ENCODE data around the gene BTC.

The BTC gene

DNA sequence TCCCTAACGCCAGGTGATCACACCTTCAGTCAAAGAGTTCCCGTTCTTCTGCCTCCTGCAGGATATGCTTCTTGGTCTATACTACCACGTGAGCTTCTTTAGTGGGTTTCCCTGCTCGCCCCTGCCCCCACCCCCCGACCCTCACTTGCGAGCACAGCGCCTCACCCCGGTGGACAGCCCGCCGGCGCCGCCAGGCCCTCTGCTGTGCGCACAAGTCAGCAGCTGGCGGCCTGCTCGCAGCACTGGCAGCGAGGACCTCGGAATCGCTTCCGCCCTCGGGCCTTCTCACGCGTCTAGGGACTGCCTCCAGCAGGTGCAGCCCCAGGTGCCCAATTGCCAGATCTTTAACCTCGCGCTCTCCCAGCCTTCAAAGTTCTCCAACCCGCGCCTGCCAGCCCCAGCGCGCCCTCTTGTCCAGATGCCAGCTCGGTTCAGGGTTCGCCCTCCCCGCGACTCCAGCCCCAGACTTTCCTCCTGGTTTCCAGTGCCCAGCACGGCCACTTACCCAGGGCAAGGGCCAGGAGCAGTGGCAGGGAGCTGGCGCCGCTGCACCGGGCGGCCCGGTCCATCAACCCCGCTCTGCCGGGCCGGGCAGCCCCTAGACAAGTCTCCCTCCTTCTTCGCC is 454 bp downstream of the BTC start:
- no peaks in the 10 kb centered on the region for H3K9me3 ChIP-seq (ENCODE audit: control insufficient read depth, low read length)
- H3K4me1 ChIP-seq (ENCODE audit: control insufficient read depth, insufficient read depth, low read length) = peaks cover 10% of the 10 kb centered on the region
- H3K9ac ChIP-seq (ENCODE audit: low read length) = peak overlapping the region; percentile 95
- no peaks in the 10 kb centered on the region for H3K27me3 ChIP-seq (ENCODE audit: control insufficient read depth, insufficient read depth, low read length)
- no peaks in the 10 kb centered on the region for H3K36me3 ChIP-seq (ENCODE audit: control insufficient read depth, insufficient read depth, low read length)
- peak overlapping the region; percentile 53 for H3K4me3 ChIP-seq (ENCODE audit: low read length)

DNA sequence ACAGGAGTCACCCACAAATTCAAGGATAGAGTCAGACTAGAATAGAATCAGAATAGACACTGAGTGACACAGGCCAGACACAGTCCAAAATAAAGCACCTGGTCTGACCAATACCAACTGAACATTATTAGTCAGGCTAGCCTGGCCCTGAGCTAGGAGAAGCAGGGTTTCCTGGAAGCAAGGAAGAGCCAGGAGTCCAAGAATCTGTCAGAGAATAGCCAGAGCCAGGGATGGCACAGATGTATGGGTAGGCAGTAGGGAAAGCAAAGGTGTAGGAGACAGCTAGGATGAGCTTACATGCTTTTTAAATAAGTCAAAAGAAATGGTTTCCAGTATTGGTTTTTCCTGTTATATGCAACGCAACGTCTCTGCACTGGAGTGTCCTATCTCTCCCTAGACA is 3.7 kb downstream of the BTC start:
- Histone ChIP-seq H3K9me3 (ENCODE audit: control insufficient read depth, low read length) (no peaks in the 10 kb centered on the region), H3K4me3 (ENCODE audit: low read length) (no peak overlapping the region), H3K36me3 (ENCODE audit: control insufficient read depth, insufficient read depth, low read length) (no peaks in the 10 kb centered on the region), H3K9ac (ENCODE audit: low read length) (no peak overlapping the region), H3K27me3 (ENCODE audit: control insufficient read depth, insufficient read depth, low read length) (no peaks in the 10 kb centered on the region), H3K4me1 (ENCODE audit: control insufficient read depth, insufficient read depth, low read length) (peaks cover 10% of the 10 kb centered on the region)

DNA sequence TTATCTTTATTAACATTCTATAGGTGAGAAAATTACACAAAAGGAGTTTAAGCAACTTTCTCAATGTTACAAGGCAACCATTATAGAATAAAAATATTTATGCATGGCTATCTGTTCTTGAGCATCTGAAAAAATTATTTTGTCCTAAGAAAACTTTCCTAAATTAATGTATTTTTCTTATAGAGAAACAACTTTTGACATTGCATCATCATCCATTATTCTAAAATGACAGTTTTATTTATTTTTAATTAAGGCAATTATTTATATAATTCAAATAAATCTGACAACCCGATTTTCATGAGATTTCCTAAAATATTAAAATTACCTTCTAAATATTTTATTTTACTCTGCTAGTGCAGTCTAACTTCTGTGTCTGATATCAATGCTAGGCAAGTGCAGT is 4.8 kb downstream of the BTC start:
- Histone ChIP-seq H3K4me1 (ENCODE audit: control insufficient read depth, insufficient read depth, low read length) (peaks cover 7% of the 10 kb centered on the region), H3K4me3 (ENCODE audit: low read length) (no peak overlapping the region), H3K36me3 (ENCODE audit: control insufficient read depth, insufficient read depth, low read length) (no peaks in the 10 kb centered on the region), H3K9me3 (ENCODE audit: control insufficient read depth, low read length) (no peaks in the 10 kb centered on the region), H3K27me3 (ENCODE audit: control insufficient read depth, insufficient read depth, low read length) (no peaks in the 10 kb centered on the region), H3K9ac (ENCODE audit: low read length) (no peak overlapping the region)

DNA sequence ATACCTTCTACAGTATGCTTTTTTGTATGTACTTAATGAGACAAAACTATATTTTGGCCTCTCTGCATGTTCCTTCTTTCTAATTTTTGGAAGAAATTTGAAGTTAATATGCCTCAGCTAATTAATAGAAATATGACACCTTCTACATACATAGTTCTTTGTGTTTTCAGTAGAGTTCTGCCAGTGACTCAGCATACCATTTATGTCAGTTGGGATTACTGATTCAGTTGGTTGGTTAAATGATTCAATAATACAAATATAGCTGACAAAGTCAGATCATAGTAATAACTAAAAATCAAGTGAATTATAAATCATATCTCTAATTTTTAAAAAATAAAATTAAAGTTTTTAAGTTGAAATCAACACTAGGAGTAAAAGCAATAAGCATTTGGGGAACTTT is 16.8 kb downstream of the BTC start:
- no peak overlapping the region for H3K9ac ChIP-seq (ENCODE audit: low read length)
- H3K36me3 ChIP-seq (ENCODE audit: control insufficient read depth, insufficient read depth, low read length) = no peaks in the 10 kb centered on the region
- no peak overlapping the region for H3K4me3 ChIP-seq (ENCODE audit: low read length)
- H3K4me1 ChIP-seq (ENCODE audit: control insufficient read depth, insufficient read depth, low read length) = no peaks in the 10 kb centered on the region
- no peaks in the 10 kb centered on the region for H3K9me3 ChIP-seq (ENCODE audit: control insufficient read depth, low read length)
- no peaks in the 10 kb centered on the region for H3K27me3 ChIP-seq (ENCODE audit: control insufficient read depth, insufficient read depth, low read length)

DNA sequence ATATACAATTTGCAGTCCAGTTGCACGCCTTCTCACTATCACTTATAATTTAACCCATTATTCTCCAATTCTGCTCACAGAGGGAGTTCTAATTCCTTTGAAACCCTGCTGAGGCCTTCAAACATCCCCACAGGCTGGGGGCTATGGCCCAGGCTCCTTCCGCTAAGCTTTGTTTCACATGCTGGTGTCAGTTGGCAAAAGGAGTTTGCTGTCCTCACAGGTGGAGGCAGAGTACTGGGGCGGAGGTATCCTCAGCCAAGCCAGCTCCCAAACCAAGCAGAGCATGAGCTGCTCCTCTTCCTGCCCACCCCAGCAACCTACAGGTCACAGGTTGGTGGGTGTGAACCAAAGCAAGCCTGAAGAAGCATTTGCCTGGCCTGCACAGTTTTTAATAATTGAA is 21.5 kb downstream of the BTC start:
- Histone ChIP-seq H3K9ac (ENCODE audit: low read length) (no peak overlapping the region), H3K27me3 (ENCODE audit: control insufficient read depth, insufficient read depth, low read length) (no peaks in the 10 kb centered on the region), H3K36me3 (ENCODE audit: control insufficient read depth, insufficient read depth, low read length) (no peaks in the 10 kb centered on the region), H3K9me3 (ENCODE audit: control insufficient read depth, low read length) (no peaks in the 10 kb centered on the region), H3K4me1 (ENCODE audit: control insufficient read depth, insufficient read depth, low read length) (peaks cover 11% of the 10 kb centered on the region), H3K4me3 (ENCODE audit: low read length) (no peak overlapping the region)

DNA sequence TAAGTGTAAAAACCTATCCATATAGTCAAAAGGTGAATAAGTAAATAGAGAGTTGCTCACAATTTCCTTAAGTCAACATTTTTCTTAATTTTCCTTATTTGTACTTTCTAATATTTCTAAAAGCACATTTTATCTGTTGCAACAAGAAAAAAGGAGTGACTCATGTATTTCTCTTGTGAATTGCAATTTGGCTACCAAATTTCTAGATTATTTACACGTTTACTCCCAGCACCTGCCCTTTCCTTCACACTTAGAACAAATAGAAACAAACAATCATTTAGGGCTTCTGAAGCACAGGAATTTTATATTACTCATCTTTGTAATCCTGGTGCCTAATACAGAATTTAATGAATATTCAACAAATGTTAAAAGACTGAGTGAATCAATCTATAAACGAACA is 22.2 kb downstream of the BTC start:
- Histone ChIP-seq H3K4me1 (ENCODE audit: control insufficient read depth, insufficient read depth, low read length) (peaks cover 11% of the 10 kb centered on the region), H3K4me3 (ENCODE audit: low read length) (no peak overlapping the region), H3K9ac (ENCODE audit: low read length) (no peak overlapping the region), H3K9me3 (ENCODE audit: control insufficient read depth, low read length) (no peaks in the 10 kb centered on the region), H3K36me3 (ENCODE audit: control insufficient read depth, insufficient read depth, low read length) (no peaks in the 10 kb centered on the region), H3K27me3 (ENCODE audit: control insufficient read depth, insufficient read depth, low read length) (no peaks in the 10 kb centered on the region)

DNA sequence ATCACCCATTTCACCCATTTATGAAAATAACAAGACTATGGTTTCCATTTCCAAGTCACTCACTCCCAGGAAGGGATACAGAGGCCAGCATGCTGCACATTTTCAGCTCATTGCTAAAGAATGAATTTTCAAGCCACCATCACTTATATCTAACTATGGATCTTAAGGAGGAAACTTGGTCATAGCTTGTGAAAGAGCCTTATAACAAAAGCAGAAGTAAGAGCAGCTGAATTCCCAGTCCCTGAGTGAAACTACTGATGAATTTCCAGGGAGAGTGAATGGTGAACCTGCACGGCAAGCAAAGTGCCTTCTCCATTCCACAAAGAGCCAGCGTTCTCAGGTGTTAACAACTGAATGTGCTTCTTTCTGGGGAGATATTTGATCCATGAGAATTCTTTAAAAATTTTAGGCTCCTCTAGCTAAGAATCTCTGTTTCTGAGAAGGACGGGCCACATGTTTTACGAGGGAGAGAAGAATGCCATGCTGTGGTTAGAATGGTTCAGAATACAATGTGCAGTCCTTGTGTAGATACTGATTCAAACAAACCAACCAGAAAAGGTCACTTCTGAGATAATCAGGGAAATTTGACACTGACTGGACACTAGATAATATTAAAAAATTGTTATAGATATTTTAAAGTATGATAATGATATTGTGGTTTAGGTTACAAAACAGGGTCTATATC is 24.0 kb downstream of the BTC start:
- H3K36me3 ChIP-seq (ENCODE audit: control insufficient read depth, insufficient read depth, low read length) = no peaks in the 10 kb centered on the region
- peaks cover 11% of the 10 kb centered on the region for H3K4me1 ChIP-seq (ENCODE audit: control insufficient read depth, insufficient read depth, low read length)
- no peak overlapping the region for H3K4me3 ChIP-seq (ENCODE audit: low read length)
- no peaks in the 10 kb centered on the region for H3K27me3 ChIP-seq (ENCODE audit: control insufficient read depth, insufficient read depth, low read length)
- H3K9me3 ChIP-seq (ENCODE audit: control insufficient read depth, low read length) = no peaks in the 10 kb centered on the region
- no peak overlapping the region for H3K9ac ChIP-seq (ENCODE audit: low read length)

DNA sequence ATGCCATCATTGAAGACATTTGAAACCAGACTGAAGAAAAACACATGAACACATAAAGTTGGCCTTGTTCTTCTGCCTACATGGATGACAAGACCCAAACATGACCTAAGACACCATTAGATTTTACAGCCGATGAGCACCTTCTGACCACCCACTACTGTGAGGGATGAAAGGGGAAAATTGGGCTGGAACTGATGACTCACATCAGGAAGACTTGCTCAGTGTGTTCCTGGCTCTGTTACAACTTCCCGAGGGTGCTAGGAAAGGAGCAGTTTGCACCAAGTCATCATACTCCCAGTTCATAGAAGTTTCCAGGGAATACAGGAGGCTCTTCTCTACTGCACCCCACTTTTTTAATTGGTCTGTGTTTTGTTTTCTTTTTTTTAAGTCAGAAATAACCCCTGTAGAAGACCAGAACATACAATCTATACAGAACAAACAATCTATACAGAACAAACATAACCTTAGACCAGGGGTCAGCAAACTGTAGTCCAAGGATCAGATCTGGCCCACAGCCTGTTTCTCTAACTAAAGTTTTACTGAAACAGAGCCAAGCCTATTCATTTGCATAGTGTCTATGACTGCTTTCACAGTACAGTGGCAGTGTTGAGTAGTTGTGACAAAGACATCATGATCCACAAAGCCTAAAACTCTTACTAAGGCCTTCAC is 25.3 kb downstream of the BTC start:
- no peak overlapping the region for H3K9ac ChIP-seq (ENCODE audit: low read length)
- H3K9me3 ChIP-seq (ENCODE audit: control insufficient read depth, low read length) = no peaks in the 10 kb centered on the region
- H3K4me3 ChIP-seq (ENCODE audit: low read length) = no peak overlapping the region
- peaks cover 11% of the 10 kb centered on the region for H3K4me1 ChIP-seq (ENCODE audit: control insufficient read depth, insufficient read depth, low read length)
- no peaks in the 10 kb centered on the region for H3K36me3 ChIP-seq (ENCODE audit: control insufficient read depth, insufficient read depth, low read length)
- no peaks in the 10 kb centered on the region for H3K27me3 ChIP-seq (ENCODE audit: control insufficient read depth, insufficient read depth, low read length)

DNA sequence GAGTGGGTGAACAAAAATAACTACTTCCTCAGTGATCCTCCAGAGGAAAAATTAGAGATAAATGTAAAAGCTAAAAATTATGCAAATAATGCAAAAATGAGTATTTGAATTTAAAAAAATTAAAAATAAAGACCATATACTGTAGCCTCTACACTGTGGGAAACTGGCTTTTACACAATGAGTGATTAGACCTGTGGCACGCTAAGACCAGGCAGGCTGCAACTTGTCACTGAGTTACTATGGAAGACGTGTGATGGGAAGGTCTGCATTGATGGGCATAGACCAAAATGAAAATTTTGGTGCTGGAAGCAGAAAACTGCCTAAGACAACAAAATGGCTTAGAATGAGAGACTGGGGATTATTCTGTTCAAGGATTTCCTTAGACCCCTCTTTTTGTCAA is 30.2 kb downstream of the BTC start:
- no peak overlapping the region for H3K4me3 ChIP-seq (ENCODE audit: low read length)
- no peaks in the 10 kb centered on the region for H3K9me3 ChIP-seq (ENCODE audit: control insufficient read depth, low read length)
- H3K27me3 ChIP-seq (ENCODE audit: control insufficient read depth, insufficient read depth, low read length) = no peaks in the 10 kb centered on the region
- H3K9ac ChIP-seq (ENCODE audit: low read length) = no peak overlapping the region
- peaks cover under 1% of the 10 kb centered on the region for H3K4me1 ChIP-seq (ENCODE audit: control insufficient read depth, insufficient read depth, low read length)
- no peaks in the 10 kb centered on the region for H3K36me3 ChIP-seq (ENCODE audit: control insufficient read depth, insufficient read depth, low read length)

DNA sequence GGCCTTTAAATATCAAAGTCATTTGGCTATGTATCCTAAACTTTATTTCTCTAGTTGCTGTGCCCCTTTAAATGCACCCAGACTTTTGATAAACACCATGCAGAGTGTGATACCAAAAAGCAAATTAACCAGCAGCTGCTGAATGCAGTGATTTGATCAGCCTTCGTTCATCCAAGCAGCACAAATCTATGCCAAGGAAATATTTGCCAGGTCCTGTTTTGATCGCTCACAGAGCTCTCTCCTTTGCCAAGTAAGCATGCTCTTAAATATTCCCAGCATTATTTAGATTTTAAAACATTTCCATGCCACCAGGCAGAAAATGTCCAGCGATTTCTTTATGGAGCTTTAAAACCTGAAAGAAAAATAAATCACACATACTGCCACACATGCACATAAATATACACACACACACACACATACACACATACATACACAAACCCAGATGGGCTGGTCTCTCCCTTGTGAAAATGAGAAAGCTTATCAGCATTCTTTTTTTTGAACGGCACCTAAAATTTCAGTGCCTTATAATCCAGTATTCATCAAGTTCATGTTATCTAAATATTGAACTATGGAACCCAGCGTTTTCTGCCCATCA is 35.7 kb downstream of the BTC start:
- Histone ChIP-seq H3K4me3 (ENCODE audit: low read length) (no peak overlapping the region), H3K9me3 (ENCODE audit: control insufficient read depth, low read length) (no peaks in the 10 kb centered on the region), H3K4me1 (ENCODE audit: control insufficient read depth, insufficient read depth, low read length) (no peaks in the 10 kb centered on the region), H3K9ac (ENCODE audit: low read length) (no peak overlapping the region), H3K36me3 (ENCODE audit: control insufficient read depth, insufficient read depth, low read length) (no peaks in the 10 kb centered on the region), H3K27me3 (ENCODE audit: control insufficient read depth, insufficient read depth, low read length) (no peaks in the 10 kb centered on the region)

DNA sequence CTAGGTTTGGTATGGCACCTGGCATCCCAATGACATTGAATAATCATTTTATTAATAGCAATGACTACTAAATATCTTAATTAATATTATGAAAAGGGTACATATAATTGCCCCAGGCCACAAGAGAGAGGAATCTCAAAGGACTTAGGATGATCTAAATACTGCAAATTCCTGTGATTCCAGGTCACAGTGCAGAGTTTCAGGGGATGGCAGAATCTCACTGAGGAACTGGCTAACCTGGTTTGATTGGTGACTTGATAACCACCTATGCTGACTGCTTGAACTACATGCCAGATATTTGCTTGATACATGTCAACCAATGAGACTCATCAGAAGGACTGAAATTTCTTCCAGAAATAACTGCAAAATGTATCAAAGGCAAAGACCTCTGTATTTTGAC is 37.2 kb downstream of the BTC start:
- Histone ChIP-seq H3K4me3 (ENCODE audit: low read length) (no peak overlapping the region), H3K9ac (ENCODE audit: low read length) (no peak overlapping the region), H3K9me3 (ENCODE audit: control insufficient read depth, low read length) (no peaks in the 10 kb centered on the region), H3K36me3 (ENCODE audit: control insufficient read depth, insufficient read depth, low read length) (no peaks in the 10 kb centered on the region), H3K4me1 (ENCODE audit: control insufficient read depth, insufficient read depth, low read length) (no peaks in the 10 kb centered on the region), H3K27me3 (ENCODE audit: control insufficient read depth, insufficient read depth, low read length) (no peaks in the 10 kb centered on the region)

DNA sequence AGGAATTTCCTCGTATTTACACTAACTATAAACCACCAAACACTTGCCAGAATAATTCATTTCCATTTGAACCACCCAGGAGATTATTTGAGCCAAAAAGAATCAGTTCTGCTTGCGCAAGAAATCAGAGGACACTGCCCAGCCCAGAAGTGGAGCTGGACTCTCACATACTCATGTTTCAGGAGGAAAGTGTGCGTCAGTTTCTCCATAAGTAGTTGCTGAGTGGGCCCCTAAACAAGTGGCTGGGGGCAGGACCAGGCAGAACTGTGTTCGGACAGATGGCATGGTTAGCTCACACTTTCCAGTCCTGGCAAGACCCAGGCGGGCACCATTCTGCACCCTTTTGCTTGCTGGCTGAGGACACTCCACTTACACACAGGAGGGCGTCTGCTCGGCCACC is 38.8 kb downstream of the BTC start:
- H3K4me1 ChIP-seq (ENCODE audit: control insufficient read depth, insufficient read depth, low read length) = no peaks in the 10 kb centered on the region
- H3K9me3 ChIP-seq (ENCODE audit: control insufficient read depth, low read length) = no peaks in the 10 kb centered on the region
- no peaks in the 10 kb centered on the region for H3K27me3 ChIP-seq (ENCODE audit: control insufficient read depth, insufficient read depth, low read length)
- no peaks in the 10 kb centered on the region for H3K36me3 ChIP-seq (ENCODE audit: control insufficient read depth, insufficient read depth, low read length)
- no peak overlapping the region for H3K4me3 ChIP-seq (ENCODE audit: low read length)
- H3K9ac ChIP-seq (ENCODE audit: low read length) = no peak overlapping the region
